Activated T-cell treated with anti-CD3 and anti-CD28 coated beads, Interleukin-2, amount 50 U/mL, for 48 hours (primary cell): ENCODE results near the gene ZNF750.

Experiments used
- DNase-seq, 2 experiments: peaks; one replicate each; pipeline ENCODE4 v3.0.0-alpha.2; 2020

ZNF750 gene

GRCh38 chr17:82859431-82860403 is 19.9 kb upstream of the ZNF750 start:
- DNase-seq = peak; percentile 66 to 72

GRCh38 chr17:82858376-82859126 is 18.7 kb upstream of the ZNF750 start:
- DNase-seq = peak; percentile 32 to 38

GRCh38 chr17:82856361-82856760 is 16.5 kb upstream of the ZNF750 start:
- DNase-seq = no peak

DNA sequence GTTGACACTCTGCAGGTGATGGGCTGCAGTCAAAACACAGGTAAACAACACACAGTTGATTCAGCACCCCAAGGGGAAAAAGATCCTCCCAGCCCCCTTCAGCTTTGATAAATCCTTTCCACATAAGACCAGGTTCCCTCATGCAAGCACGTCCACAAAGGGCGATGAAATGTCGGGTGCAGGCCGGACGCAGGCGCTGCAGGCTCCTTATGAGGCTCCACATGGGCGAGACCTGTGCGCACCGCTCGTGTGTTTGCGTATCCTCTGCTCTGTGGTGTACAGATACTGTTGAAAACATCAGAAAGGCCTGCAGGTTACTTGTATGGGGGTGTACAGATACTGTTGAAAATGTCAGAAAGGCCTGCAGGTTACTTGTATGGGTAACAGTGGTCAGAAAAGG is 14.4 kb upstream of the ZNF750 start:
- DNase-seq = no peak

- no peak for DNase-seq
These were observed 11.6 kb upstream of the ZNF750 start for GRCh38 chr17:82851381-82851780.

DNA sequence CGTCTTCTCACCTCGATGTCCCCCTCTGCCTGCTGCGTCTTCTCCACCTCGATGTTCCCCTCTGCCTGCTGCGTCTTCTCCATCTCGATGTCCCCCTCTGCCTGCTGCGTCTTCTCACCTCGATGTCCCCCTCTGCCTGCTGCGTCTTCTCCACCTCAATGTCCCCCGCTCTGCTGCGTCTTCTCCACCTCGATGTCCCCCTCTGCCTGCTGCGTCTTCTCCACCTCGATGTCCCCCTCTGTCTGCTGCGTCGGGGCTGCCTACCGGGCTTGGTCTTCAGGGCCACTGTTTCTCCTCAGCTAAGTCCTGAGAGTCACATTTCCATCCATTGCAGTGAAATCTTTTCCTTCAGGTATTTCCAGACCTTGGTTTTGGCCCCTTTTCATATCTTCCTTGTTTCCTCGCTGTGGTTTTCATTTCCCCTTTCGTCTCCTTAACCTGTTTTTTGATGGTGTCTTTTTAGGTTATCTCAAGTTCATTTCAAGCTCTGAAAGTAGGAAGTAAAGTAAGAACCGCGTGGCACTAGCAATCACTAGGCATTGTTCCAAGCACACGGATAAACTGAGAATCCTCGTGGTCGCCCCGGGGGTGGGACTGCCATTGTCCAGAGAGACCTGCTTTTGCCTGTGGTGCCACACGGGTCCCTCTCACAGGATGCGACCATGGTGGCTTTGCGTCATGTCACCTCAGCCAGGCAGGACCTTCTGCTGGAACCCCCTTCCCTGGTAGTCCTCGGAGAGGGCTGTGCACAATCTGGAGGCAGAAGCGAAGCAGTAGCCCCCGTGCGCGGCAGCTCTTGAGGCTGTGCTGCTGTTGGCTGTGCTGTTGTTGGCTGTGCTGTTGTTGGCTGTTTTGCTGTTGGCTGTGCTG is 9.5 kb upstream of the ZNF750 start:
- no peak for DNase-seq

DNA sequence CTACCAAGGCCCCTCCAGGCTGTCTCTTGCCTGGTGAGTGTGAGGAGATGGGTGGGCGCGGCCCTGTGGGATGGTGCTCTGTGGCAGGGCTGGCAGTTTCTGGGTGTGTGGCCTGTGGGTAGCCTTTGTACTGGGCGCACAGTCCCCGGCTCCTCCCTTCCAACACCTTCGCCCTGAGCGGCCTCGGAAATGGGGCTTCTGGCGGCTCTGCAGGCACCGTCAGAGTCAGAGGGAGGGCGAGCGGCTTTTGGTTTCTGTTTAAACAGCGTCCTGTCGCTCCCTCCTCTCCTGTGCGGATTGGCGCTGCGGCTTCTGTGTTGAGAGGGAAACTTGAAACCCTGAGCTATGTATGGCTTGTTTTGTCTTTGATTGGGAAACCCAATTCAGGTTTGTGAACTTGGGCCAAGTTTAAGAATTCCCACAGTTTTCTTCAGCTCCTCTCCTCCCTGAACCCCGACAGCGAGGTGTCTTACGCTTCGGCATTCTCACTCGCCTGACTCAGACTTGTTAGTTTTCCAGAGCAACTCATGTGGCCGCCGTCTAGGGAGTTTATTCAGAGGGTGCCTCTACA is 8.3 kb upstream of the ZNF750 start:
- DNase-seq = peak; percentile 40 to 46

DNA sequence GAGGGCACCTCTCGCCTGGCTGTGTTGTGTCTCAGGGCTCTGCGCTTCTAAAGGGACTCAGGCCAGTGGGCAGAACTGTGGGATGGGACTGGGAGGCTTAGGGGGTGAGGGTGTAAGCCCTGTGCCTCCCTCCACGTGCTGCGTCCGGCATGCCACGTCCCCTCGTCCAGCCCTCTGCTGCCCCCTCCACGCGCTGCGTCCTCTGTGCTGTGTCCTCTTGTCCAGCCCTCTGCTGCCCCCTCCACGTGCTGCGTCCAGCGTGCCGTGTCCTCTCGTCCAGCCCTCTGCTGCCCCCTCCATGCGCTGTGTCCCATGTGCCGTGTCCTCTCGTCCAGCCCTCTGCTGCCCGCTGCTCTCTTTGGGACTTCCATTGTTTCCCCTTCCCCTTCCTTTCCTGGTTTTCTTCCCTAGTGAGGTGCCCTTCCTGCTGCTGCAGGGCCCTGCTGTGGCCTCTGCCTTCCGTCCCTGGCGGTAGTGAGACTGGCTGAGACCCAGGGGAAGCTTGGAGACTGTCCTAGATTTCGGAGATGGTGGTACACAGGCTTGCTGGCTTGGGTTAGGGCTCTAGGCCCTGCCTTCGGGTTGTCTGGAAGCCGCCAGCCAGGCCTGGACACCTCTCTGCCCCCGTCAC is 6.4 kb upstream of the ZNF750 start:
- no peak for DNase-seq

GRCh38 chr17:82845163-82845807 is 5.5 kb upstream of the ZNF750 start:
- no peak for DNase-seq

GRCh38 chr17:82844796-82845162 is 5.0 kb upstream of the ZNF750 start:
- no peak for DNase-seq

DNA sequence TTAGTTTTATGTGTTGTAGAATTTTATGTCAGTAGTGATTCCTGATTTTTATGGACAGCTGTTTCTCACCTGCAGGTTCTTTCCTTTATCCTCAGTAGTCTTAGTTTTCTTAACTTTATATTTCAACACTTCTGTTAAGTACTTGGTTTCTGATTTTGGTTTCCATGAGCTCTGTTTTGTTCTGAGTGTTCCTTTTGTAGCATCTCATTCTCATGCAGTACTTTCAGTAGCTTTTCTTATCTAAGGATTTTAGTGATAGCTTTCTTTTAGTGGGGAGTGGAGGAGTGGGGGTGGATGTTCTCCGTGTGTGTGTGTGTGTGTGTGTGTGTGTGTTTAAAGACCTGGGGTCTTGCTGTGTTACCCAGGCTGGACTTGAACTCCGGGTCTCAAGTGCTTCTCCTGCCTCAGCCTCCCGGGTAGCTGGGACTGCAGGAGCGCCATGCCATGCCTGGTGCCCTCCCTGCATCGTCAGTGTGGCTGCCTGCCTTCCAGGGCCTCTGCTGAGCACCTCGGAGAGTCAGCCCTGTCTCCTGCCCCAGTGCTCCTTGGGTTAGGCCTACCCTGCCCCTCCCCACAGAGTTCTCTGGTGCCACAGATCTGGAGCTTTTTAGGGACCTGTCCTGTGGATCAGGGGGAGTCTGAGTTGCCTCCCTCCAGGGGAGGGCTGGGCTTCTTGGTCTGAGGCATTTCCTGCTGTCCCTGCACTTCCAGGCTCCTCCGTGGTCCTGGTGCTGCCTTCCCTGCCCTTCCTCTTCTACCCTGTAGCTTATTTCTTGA is 4.3 kb upstream of the ZNF750 start:
- DNase-seq = no peak

DNA sequence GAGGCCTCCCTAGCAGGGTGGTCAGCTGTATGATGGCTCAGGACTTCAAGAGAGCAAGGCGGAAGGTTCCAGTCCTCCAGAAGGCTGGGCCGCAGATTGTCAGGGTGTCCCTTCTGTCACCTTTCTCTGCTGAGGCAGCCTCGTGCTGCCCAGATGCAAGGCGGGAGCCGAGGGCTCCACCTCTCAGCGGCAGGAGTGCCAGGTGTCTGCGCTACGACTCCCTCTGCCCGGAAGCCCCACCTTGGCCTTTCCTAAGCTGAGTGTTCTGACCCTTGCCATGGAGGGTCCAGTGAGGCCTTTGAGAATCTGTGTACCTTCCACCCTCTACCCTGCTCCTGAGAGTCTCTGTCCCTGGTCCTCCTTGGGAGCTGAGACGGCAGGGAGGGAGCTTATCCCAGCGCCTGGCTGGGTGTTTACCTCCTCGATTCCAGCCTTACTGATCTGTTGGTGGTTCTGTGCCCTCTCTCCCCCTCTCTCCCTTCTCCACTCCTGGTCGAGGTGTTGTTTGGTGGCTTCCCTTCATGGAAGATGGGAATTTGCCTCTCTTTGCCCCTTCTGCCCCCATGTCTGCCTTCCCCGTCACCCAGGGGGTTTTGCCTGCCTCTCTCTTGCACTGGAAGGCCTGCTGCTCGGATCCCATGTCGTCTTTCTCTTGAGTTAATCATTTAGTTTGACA is 2.2 kb upstream of the ZNF750 start:
- DNase-seq = no peak

DNA sequence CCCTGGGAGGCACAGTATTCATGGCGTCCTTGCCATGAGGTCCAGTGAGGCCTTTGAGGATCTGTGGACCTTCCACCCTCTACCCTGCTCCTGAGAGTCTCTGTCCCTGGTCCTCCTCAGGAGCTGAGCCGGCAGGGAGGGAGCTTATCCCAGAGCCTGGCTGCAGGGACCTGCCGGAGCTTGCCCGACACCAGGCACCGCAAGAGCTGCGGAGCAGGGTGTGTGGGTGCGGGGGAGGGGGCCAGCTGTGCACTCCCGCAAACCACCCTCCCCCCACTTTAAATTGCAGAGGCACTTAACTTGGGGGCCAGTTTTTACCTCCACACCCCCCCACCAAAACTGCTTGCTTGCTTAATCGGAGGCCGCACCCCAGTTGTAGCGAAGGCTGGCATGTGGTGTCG is 609 bp upstream of the ZNF750 start:
- DNase-seq = no peak

DNA sequence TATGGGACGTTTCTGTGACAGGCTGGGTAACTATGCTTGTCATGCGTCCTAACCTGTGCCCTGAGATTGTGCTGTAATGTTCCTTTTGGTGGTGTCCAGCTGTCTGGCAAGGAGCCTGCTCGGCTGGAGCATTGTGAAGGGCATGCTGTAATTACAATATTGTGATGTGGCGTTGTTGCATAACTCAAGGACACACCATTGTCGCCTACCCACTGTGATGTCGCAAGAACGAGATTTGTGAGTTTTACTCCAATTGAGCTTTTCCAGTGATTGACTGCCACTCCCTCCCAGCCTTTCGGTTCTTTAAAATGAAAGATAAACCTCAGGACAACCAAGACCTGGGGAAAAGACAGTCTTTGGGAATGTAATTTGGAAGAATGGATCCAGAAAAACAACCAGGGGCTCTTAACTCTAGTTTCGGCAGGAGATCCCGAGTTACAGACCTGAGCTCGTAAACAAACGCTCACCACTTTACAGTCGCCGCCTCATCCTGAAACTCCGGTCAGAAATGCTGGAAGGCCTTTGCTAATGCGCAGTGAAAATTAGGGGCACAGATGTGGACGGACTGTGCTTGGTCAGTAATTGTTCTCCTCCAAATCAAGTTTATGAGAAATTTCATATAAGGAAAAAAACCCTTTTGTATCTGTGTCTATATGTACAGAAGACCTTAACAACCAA is 1.3 kb downstream of the ZNF750 start:
- DNase-seq = no peak

- no peak for DNase-seq
These were observed 2.1 kb downstream of the ZNF750 start for GRCh38 chr17:82837586-82838320.

GRCh38 chr17:82836823-82837357 is 2.9 kb downstream of the ZNF750 start:
- no peak for DNase-seq

GRCh38 chr17:82835766-82836512 is 3.9 kb downstream of the ZNF750 start:
- no peak for DNase-seq

GRCh38 chr17:82835122-82835521 is 4.7 kb downstream of the ZNF750 start:
- no peak for DNase-seq
